ENCODE measurements around the gene ZNF598.
A peak's percentile ranks its signal among the peaks of the same experiment; 100 is the strongest.
"Not testable (repeated sequence)": the region's sequence is repeated elsewhere in the genome, so short reads cannot be mapped to it uniquely, and the experiment has no call there.

Gene ZNF598

DNA sequence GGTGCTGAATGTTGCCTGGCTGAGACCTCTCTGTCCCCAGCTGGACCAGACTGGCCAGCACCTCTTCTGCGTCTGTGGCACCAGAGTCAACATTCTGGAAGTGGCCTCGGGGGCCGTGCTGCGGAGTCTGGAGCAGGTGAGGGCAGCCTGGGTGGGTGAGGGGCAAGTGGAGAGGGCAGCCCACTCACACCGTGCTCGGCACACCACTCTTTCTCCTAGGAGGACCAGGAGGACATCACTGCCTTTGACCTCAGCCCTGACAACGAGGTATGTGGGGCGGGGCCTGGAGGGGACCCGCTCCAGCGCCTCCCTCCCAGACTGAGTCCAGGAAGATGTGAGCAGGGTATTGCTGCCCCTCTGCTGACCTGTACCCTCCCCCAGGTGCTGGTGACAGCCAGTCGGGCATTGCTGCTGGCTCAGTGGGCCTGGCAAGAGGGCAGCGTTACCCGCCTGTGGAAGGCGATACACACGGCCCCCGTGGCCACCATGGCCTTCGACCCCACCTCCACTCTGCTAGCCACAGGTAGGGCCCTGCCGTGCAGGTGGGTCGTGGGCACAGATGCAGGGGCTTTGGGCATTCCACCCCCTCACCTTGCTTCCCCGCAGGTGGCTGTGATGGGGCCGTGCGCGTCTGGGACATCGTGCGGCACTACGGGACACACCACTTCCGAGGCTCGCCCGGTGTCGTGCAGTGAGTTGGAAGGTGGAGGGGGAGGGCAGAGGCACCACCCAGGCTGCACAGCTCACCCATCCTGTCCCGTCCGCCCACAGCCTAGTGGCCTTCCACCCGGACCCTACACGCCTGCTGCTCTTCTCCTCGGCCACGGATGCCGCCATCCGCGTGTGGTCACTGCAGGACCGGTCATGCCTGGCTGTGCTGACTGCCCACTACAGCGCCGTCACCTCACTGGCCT is 35.2 kb downstream of the ZNF598 start:
- FAIRE-seq, result no peak

- FAIRE-seq, result no peak
Measured at GRCh38 chr16:1973461-1974156, 36.0 kb downstream of the ZNF598 start.

DNA sequence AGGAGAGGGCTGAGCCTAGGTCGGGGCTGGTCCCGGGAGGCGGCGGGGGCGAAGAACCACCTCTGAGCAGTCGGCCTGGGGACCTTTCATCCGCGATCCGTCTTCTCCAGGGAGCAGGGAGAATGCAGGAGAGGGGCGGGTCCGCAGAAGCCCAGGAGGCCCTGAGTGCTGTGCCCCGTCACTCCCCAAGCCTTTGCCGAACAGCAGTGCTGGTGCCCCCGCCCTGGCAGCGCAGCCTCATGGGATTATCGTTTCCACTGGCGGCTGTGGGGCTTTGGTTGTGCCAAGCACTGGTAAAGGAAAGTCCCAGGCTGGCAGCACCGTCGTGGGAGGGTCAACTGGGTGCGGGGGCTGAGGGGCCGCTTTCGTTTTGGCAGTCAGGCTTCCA is 37.1 kb downstream of the ZNF598 start:
- FAIRE-seq, result no peak

DNA sequence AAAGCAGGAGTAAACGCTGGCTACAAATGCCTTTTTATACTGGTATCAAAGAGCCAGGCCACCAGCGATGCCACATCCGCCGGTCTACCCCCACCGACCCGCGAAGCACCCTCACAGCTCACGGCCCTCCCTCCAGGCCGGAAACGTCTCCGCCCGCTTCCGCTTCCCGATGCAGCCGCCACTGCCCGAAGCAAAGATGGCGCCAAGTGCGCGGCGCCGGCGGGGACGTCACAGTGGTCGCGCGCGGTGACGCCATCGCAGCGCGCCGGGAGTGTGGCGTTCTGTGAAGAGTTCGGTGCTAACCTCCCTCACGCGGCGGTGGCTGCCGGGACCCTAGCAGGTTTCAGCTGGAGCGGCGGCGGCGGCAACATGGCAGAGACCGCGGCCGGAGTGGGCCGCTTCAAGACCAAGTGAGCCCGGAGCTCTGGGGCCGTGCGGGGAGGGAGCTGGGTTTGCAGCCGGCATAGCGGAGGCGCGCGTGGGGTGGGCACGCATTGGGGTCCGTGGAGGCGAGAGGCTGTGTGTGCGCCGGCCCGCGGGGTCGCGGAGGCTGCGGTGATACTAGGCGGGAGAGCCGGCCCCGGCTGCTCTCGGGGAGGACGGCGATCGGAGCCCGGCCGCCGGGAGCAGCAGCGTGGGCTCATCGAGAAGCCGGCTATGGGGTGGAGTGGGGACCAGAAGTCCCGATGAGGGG is 37.7 kb downstream of the ZNF598 start, which contains the start of gene TBL3:
TBL3 (plus strand) TSS at position 258 of the 694 bp plus-strand sequence; CDS start at position 370, 112 bp downstream.
- peak; percentile 86 for FAIRE-seq

- no peak for FAIRE-seq
Measured at GRCh38 chr16:1968146-1968953, 41.3 kb downstream of the ZNF598 start.

GRCh38 chr16:1966460-1966859 is 43.2 kb downstream of the ZNF598 start, which contains the start of gene RNF151:
RNF151 (plus strand) TSS chr16:1966856; CDS start chr16:1966882, 26 bp downstream.
- no peak for FAIRE-seq

DNA sequence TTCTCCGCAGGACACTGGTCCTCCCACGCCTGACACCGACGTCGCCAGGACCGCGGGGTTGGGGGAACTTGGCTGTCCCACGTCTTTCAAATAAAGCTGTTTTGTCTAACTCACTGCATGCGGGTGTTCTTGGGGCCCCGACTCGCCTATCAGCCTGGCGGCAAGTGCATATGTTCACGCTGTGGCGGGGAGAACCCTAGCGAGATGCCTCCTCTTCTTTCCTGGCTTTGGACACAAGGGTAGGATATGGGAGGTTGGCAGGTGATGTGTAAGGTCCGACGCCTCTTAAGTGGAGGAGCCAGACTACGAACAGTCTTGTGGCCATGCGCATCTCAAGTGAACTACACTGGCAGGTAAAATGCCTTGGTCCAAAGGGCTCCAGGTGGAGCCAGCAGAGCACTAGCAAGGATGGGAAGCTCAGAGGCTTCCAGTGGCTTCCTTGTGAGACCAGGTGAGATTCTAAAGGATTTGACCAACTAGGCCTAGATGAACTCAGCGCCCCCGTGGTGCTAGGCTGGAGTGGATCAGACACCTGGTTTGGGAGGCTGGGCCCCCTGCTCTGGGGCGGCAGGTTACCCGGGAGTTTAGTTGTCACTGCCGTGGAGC is 44.1 kb downstream of the ZNF598 start:
- FAIRE-seq, result no peak

GRCh38 chr16:1964506-1965395 is 44.9 kb downstream of the ZNF598 start, which contains the start of gene RPS2:
RPS2 (minus strand) TSS chr16:1964826; CDS start chr16:1964625, 201 bp downstream.
- peak; percentile 92 for FAIRE-seq

DNA sequence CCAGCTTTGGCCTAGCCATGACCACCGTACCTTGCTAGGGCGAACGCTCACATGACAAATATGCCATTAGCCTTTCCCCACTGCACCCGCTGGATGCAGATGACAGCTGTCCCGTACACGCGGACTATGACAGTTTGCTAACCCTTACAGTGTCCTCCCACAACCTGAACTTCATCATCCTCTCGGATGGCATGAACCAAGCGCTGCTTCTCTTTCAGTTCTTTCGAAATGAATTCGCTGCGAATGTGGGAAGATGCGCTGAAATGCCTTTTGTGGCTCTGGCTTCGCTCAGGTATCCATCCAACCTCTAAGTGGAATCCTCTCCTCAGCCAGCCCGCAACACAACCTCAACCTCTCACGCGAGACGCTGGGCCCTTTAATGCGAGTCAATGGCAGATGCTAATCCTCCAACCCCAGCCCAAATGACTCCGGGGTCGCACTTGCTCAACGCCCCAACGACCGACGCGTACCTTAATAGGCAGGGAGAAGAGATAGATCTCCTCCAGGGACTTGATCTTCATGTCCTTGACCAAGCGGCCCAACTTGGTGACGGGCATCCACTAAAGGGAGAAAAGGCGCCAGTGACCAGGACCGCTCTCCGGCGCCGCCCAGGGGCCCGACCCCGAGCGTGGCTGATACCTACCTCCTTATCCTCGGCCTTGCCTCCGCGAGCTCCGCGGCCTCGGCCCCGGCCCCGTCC is 45.7 kb downstream of the ZNF598 start:
- FAIRE-seq, result no peak

DNA sequence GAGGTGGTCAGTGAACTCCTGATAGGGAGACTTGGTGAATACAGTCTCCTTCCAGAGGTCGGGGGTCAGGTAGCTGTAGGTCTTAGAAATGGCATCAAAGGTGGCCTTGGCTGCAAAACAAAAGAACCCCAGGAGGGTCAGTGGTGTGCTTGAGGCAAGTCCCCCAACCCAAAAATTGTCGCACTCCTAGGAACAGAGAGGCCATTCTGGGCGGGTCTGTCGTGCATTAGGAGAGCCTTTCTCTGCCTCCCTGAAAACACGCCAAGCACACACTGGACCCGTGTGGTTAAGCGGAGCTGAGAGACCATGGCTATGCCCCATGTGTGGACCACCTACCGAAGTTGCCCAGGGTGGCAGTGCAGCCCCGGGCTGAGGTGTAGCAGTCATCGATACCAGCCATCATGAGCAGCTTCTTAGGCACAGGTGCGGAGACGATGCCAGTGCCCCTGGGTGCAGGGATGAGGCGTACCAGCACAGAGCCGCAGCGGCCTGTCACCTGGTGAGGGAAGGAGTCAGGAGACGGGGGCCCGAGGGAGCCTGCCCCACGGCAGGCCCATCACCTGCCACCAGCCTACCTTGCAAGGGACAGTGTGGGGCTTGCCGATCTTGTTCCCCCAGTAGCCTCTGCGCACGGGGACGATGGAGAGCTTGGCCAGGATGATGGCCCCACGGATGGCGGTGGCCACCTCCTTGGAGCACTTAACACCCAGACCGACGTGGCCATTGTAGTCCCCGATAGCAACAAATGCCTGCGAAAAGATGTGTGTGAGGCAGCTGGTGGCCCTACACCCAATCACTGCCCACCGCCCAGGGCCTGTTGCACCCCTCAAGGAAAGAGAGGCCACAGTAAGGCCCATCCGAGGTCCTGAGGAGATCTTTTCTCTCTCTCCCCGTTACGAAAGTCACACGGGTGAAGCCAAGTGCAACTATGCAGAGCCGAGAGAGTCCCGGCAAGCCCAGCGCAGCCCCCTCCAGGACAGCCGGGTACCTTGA is 47.2 kb downstream of the ZNF598 start:
- not testable (repeated sequence) for FAIRE-seq

- FAIRE-seq, result no peak
Measured at GRCh38 chr16:1961651-1962067, 48.0 kb downstream of the ZNF598 start.

- FAIRE-seq, result no peak
Measured at GRCh38 chr16:1960665-1961630, 48.7 kb downstream of the ZNF598 start.

- FAIRE-seq, result no peak
Measured at GRCh38 chr16:1959269-1960039, 50.2 kb downstream of the ZNF598 start, which contains the start of gene NDUFB10. NDUFB10 (plus strand) TSS chr16:1959538; CDS start chr16:1959625, 87 bp downstream.

DNA sequence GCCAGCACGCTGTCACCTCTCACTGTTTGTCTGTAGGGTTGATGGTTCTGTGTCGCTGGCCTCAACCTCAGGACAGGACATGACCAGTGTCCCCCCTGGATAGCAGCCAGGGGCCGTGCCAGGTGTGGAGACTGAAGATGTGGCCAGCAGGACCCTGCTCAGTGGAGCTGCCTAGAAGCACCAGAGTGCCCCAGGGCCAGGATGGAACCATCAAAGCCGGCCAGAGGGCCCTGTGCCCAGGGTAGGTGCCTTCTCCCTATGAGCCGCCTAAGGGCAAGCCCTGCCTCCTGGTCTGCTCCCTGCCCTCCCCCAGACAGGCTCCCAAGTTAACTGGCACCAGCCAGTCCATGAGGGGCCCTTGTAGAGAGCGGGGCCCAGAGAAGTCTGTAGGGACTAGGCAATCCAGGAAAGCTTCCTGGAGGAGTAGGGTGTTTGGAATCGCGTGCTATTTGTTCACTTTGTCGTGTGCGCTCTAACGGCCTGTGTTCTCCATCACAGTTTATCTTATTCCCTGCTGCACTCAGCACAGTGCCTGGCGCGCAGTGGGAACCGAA is 50.8 kb downstream of the ZNF598 start:
- FAIRE-seq, result no peak

- FAIRE-seq, result not testable (repeated sequence)
Measured at GRCh38 chr16:1958143-1958491, 51.5 kb downstream of the ZNF598 start.

All from endometrium (tissue), 2 donors.